Esophagus squamous epithelium (tissue), 4 donors: ENCODE results near the gene RIN3.

ENCODE experiments used
- POLR2A ChIP-seq, 4 donors: fragments of 450-650 bp; IDR thresholded peaks; one replicate each; pipeline ENCODE4 v1.6.1; 2017; ENCODE audit warnings: antibody characterized with exemption in 4 of 4, mild to moderate bottlenecking in 4 of 4, moderate library complexity in 3 of 4
- TF ChIP-seq, protein P1 (sequence below), 6 experiments: fragments of 450-650 bp in 4 of 6; fragments of 200-600 bp in 2 of 6; sonication (generic) in 2 of 6; IDR thresholded peaks; one replicate each; pipeline ENCODE4 v1.5.1; 2016 to 2019; ENCODE audit warnings: antibody characterized with exemption in 6 of 6, mild to moderate bottlenecking in 4 of 6, moderate library complexity in 4 of 6

GRCh38 chr14:92552066-92552465 is 38.5 kb downstream of the RIN3 start:
- TF ChIP-seq, protein P1, sequence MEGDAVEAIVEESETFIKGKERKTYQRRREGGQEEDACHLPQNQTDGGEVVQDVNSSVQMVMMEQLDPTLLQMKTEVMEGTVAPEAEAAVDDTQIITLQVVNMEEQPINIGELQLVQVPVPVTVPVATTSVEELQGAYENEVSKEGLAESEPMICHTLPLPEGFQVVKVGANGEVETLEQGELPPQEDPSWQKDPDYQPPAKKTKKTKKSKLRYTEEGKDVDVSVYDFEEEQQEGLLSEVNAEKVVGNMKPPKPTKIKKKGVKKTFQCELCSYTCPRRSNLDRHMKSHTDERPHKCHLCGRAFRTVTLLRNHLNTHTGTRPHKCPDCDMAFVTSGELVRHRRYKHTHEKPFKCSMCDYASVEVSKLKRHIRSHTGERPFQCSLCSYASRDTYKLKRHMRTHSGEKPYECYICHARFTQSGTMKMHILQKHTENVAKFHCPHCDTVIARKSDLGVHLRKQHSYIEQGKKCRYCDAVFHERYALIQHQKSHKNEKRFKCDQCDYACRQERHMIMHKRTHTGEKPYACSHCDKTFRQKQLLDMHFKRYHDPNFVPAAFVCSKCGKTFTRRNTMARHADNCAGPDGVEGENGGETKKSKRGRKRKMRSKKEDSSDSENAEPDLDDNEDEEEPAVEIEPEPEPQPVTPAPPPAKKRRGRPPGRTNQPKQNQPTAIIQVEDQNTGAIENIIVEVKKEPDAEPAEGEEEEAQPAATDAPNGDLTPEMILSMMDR (IDR thresholded peaks at IDR 0.05) = no peak
- TF ChIP-seq POLR2A (IDR thresholded peaks at IDR 0.05) = no peak
